Measurements from ENCODE around the gene SEC14L3.

- TF ChIP-seq ATF1 (CRISPR knock-in tag; IDR thresholded peaks at IDR 0.05) (no peak), SETDB1 (CRISPR knock-in tag; IDR thresholded peaks at IDR 0.05; ENCODE audit: borderline replicate concordance) (no peak), BHLHE40 (IDR thresholded peaks at IDR 0.05; ENCODE audit: low read length) (no peak), ZNF501 (CRISPR knock-in tag; IDR thresholded peaks at IDR 0.05) (no peak)
These were observed 33.3 kb downstream of the SEC14L3 start for GRCh38 chr22:30438559-30438958.

Data from HepG2 (cell line).